ENCODE measurements around the gene OOSP1.

Gene OOSP1

GRCh38 chr11:59965424-59965823, 27.2 kb downstream of the OOSP1 start:
- H3K4me3 ChIP-seq (ENCODE audit: low read depth, low read length): no peak overlapping the region
- no peak for TF ChIP-seq MAX (IDR thresholded peaks at IDR 0.05; ENCODE audit: low read depth, low read length)
- no peak for TF ChIP-seq CTCF (IDR thresholded peaks at IDR 0.05; ENCODE audit: low read depth, low read length)
- no peak for DNase-seq (ENCODE audit: low read depth)

- TF ChIP-seq MYC (IDR thresholded peaks at IDR 0.05; ENCODE audit: low read depth, low read length) (no peak), CTCF (IDR thresholded peaks at IDR 0.05; ENCODE audit: low read depth, low read length) (no peak), MAX (IDR thresholded peaks at IDR 0.05; ENCODE audit: low read depth, low read length) (no peak), POLR2A (IDR thresholded peaks at IDR 0.05; ENCODE audit: extremely low read depth, insufficient read length) (no peak)
- H3K4me3 ChIP-seq (ENCODE audit: low read depth, low read length): no peak overlapping the region
Observed at GRCh38 chr11:59966201-59966600, 28.0 kb downstream of the OOSP1 start.

GRCh38 chr11:59967677-59968394, 29.6 kb downstream of the OOSP1 start:
- H3K4me3 ChIP-seq (ENCODE audit: low read depth, low read length): no peak overlapping the region
- DNase-seq (ENCODE audit: low read depth): no peak
- TF ChIP-seq POLR2A (IDR thresholded peaks at IDR 0.05; ENCODE audit: extremely low read depth, insufficient read length) (no peak), MYC (IDR thresholded peaks at IDR 0.05; ENCODE audit: low read depth, low read length) (no peak), MAX (IDR thresholded peaks at IDR 0.05; ENCODE audit: low read depth, low read length) (no peak), CTCF (IDR thresholded peaks at IDR 0.05; ENCODE audit: low read depth, low read length) (no peak)

More at GRCh38 chr11:59966201-59966600, 28.0 kb downstream of the OOSP1 start:
- DNase-seq (ENCODE audit: low read depth): no peak

GRCh38 chr11:59968395-59968783, 30.2 kb downstream of the OOSP1 start:
- H3K4me3 ChIP-seq (ENCODE audit: low read depth, low read length): no peak overlapping the region
- DNase-seq (ENCODE audit: low read depth): no peak
- TF ChIP-seq MYC (IDR thresholded peaks at IDR 0.05; ENCODE audit: low read depth, low read length) (no peak), CTCF (IDR thresholded peaks at IDR 0.05; ENCODE audit: low read depth, low read length) (no peak), MAX (IDR thresholded peaks at IDR 0.05; ENCODE audit: low read depth, low read length) (no peak), POLR2A (IDR thresholded peaks at IDR 0.05; ENCODE audit: extremely low read depth, insufficient read length) (no peak)

GRCh38 chr11:59973097-59973496, 34.9 kb downstream of the OOSP1 start:
- TF ChIP-seq MAX (IDR thresholded peaks at IDR 0.05; ENCODE audit: low read depth, low read length) (no peak), CTCF (IDR thresholded peaks at IDR 0.05; ENCODE audit: low read depth, low read length) (no peak), POLR2A (IDR thresholded peaks at IDR 0.05; ENCODE audit: extremely low read depth, insufficient read length) (no peak), MYC (IDR thresholded peaks at IDR 0.05; ENCODE audit: low read depth, low read length) (no peak)
- DNase-seq (ENCODE audit: low read depth): no peak
- H3K4me3 ChIP-seq (ENCODE audit: low read depth, low read length): no peak overlapping the region

Data from NB4 (cell line).